Adrenal gland (tissue), 5 donors: ENCODE data around the gene RBM39.

Experiments
- POLR2A ChIP-seq, 2 donors: fragments of 450-650 bp; IDR thresholded peaks; one replicate each; pipeline ENCODE4 v1.6.1; 2017; ENCODE audit warnings: antibody characterized with exemption in 2 of 2, mild to moderate bottlenecking in 2 of 2, moderate library complexity in 1 of 2
- TF ChIP-seq, protein P1 (sequence below), 6 experiments: fragments of 450-650 bp in 4 of 6; fragments of 200-600 bp in 2 of 6; sonication (generic) in 1 of 6; IDR thresholded peaks; 1 replicate in 5 of 6; 2 replicates in 1 of 6; pipeline versions ENCODE4 v1.5.1 to v1.8.0; 2016 to 2021; ENCODE audit warnings: antibody characterized with exemption in 6 of 6, mild to moderate bottlenecking in 2 of 6, moderate library complexity in 1 of 6
- donor health status: DM: no; HTN: no; CAD: no.

DNA sequence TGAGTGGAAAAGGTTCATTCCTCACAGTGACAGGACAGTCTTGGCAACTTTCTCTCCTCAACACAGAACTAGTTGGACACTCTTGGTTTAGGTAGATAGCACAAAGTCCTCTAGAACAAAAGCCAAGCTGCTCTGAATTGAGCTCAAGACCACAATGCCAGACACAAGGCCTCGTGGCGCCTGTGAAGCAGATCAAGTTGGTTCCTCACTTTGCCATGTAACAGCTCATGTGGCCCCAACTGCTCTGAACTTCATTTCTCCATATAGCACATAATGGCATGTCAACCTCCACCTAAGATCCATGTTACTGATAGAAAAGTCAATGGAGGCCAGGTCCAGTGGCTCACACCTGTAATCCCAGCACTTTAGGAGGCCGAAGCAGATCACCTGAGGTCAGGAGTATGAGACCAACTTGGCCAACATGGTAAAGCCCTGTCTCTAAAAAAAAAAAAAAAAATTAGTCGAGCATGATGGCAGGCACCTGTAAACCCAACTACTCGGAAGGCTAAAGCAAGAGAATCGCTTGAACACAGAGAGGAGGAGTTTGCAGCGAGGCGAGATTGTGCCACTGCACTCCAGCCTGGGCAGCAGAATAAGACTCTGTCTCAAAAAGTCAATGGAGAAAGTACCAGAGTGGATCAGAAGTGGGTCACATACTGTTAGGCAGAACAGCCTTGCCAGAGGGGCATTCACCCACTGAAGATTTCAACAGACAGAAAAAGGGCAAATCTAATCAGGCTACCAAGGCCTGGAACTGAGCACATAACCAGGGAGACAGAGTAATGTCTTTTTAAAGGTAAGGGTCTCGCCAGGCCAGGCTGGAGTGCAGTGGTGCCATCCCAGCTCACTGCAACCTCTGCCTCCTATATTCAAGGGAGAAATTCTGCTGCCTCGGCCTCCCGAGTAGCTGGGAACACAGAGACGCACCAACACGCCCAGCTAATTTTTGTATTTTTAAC, 21.6 kb downstream of the RBM39 start:
- TF ChIP-seq, protein P1, sequence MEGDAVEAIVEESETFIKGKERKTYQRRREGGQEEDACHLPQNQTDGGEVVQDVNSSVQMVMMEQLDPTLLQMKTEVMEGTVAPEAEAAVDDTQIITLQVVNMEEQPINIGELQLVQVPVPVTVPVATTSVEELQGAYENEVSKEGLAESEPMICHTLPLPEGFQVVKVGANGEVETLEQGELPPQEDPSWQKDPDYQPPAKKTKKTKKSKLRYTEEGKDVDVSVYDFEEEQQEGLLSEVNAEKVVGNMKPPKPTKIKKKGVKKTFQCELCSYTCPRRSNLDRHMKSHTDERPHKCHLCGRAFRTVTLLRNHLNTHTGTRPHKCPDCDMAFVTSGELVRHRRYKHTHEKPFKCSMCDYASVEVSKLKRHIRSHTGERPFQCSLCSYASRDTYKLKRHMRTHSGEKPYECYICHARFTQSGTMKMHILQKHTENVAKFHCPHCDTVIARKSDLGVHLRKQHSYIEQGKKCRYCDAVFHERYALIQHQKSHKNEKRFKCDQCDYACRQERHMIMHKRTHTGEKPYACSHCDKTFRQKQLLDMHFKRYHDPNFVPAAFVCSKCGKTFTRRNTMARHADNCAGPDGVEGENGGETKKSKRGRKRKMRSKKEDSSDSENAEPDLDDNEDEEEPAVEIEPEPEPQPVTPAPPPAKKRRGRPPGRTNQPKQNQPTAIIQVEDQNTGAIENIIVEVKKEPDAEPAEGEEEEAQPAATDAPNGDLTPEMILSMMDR (IDR thresholded peaks at IDR 0.05), result no peak
- no peak for TF ChIP-seq POLR2A (IDR thresholded peaks at IDR 0.05)
